PC-9 (cell line): ENCODE results near the gene ZNF655.

ENCODE experiments used
- EZH2 ChIP-seq: fragments of 200-600 bp; sonication (generic); IDR thresholded peaks from 2 replicates; pipeline ENCODE4 v1.8.0; 2017; ENCODE audit warnings: antibody characterized with exemption, low read depth
- TF ChIP-seq, protein P1 (sequence below): fragments of 200-600 bp; sonication (generic); conservative IDR thresholded peaks from 2 replicates; pipeline ENCODE4 v1.6.1; 2017; ENCODE audit warnings: mixed run types, antibody characterized with exemption, mild to moderate bottlenecking, moderate library complexity

DNA sequence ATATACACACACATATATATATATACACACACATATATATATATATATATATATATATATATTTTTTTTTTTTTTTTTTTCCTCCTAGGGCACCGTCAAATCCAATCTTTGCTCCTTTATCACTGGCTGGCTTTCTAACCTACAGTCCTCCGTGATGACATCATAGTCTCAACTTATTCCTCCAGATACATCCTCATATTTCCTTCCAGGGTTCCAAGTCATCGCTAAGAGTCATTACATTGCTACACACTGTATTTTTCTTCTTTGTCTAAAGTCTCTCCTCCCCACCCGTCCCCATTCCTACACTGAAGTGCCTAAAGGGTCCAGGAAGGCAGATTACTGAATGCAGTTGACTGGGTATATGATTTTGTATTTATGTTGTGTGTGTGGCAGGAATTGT is 5.4 kb upstream of the ZNF655 start:
- TF ChIP-seq, protein P1, sequence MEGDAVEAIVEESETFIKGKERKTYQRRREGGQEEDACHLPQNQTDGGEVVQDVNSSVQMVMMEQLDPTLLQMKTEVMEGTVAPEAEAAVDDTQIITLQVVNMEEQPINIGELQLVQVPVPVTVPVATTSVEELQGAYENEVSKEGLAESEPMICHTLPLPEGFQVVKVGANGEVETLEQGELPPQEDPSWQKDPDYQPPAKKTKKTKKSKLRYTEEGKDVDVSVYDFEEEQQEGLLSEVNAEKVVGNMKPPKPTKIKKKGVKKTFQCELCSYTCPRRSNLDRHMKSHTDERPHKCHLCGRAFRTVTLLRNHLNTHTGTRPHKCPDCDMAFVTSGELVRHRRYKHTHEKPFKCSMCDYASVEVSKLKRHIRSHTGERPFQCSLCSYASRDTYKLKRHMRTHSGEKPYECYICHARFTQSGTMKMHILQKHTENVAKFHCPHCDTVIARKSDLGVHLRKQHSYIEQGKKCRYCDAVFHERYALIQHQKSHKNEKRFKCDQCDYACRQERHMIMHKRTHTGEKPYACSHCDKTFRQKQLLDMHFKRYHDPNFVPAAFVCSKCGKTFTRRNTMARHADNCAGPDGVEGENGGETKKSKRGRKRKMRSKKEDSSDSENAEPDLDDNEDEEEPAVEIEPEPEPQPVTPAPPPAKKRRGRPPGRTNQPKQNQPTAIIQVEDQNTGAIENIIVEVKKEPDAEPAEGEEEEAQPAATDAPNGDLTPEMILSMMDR: no peak
- TF ChIP-seq EZH2: no peak
